K562 treated with DMSO at 1 percent for 24 hours (cell line): ENCODE data around the gene INTS12. TPM values are rescaled to one million over a fixed set of nuclear protein-coding genes. Genes with fewer than 3 reads are reported as not detected.

Experiments used
- total RNA-seq: library from RNA; unstranded; fragments of 300-600 nt; gene quantifications from 2 replicates; pipeline ENCODE4 v1.2.3, GENCODE V29; 2022; ENCODE audit warnings: low read depth; ENCODE audit not compliant: insufficient read depth

Gene INTS12, protein sequence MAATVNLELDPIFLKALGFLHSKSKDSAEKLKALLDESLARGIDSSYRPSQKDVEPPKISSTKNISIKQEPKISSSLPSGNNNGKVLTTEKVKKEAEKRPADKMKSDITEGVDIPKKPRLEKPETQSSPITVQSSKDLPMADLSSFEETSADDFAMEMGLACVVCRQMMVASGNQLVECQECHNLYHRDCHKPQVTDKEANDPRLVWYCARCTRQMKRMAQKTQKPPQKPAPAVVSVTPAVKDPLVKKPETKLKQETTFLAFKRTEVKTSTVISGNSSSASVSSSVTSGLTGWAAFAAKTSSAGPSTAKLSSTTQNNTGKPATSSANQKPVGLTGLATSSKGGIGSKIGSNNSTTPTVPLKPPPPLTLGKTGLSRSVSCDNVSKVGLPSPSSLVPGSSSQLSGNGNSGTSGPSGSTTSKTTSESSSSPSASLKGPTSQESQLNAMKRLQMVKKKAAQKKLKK
- 16.5 and 22.8 TPM in 2 replicates for total RNA-seq

DNA sequence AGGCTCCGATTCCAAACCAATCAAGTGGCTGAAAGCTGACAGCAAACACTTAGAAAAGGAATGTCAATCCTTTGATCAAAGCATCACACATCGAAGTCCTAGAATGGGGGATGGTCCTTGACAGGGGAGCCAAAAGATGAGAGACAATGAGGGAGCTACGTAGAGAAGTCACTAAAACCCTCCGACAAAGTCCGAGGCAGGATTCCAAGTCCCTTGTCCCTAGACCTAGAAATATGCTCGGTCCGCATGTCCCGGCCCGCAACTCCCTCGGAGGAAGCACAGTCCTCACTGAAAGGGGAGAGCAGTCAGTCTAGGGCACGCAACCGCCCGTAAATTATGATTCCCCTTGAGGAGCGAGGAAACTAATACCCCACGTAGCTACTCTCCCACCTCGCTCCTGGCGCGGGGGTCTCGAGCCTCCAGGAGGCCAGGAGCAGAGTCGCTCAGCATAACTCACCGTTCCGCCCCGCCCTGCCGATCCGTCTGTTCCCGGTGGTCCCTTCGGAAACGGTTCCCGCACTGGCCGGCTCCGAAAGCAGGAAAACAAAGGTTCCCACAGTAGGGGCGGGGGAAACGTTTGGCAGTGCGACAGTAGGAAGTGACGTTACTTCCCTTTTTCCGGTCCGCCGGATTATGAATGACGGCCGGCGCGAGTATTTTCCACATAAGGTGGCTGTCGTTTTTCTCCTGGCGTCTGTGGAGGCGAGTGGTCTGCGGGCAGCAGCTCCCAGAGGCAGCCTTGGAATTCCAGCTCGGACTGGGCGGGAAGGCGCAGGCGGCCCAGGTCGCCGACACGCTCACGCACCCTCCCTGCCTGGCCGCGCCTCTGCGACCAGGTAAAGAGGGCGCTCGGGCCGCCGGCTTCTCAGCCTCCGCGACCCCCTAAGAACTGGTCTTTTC, at the start of gene INTS12, which contains the start of gene GSTCD:
Gene INTS12 (minus strand): TSS at position 509 of the 900 bp plus-strand sequence. CDS start 8,684 bp downstream, outside the sequence.
Gene GSTCD (plus strand): TSS at position 604 of the 900 bp plus-strand sequence. CDS start 8,830 bp downstream, outside the sequence.

Other genes starting within 250 kb of the INTS12 start
- gene PPA2, start 234.6 kb downstream of the INTS12 start, total RNA-seq = 36.0 and 57.5 TPM in 2 replicates
- not detected in 2 replicates for gene ARHGEF38, start 156.1 kb downstream of the INTS12 start, total RNA-seq
- gene GSTCD, start 95 bp upstream of the INTS12 start, total RNA-seq = 4.5 and 6.8 TPM in 2 replicates
- not detected in 2 replicates for gene NPNT, start 186.8 kb upstream of the INTS12 start, total RNA-seq